Activated CD4-positive, alpha-beta memory T cell treated with anti-CD3 and anti-CD28 coated beads for 36 hours (primary cell): Measurements from ENCODE around the gene COQ9. TPM values are rescaled to one million over a fixed set of nuclear protein-coding genes. Genes with fewer than 3 reads are reported as not detected.

Experiments used
- CTCF ChIA-PET: fragments of 350-600 bp; sonication (Branson Sonifier 250); formaldehyde crosslinking; loops from one replicate; lab custom pipeline; 2021; ENCODE audit warnings: antibody characterized with exemption, inconsistent platforms; lab: Charles Lee
- POLR2A ChIA-PET: fragments of 350-600 bp; sonication (Branson Sonifier 250); formaldehyde crosslinking; loops from one replicate; lab custom pipeline; 2021; ENCODE audit warnings: antibody characterized with exemption; lab: Charles Lee
- DNase-seq: peaks from one replicate; pipeline ENCODE4 v3.0.0-alpha.2; 2020
- H3K27ac Mint-ChIP-seq: one replicate; pipeline ENCODE4 v1.8.0; 2021; ENCODE audit warnings: mixed read lengths
- H3K27me3 Mint-ChIP-seq: one replicate; pipeline ENCODE4 v1.8.0; 2021; ENCODE audit warnings: mixed read lengths
- H3K36me3 Mint-ChIP-seq: one replicate; pipeline ENCODE4 v1.8.0; 2021; ENCODE audit warnings: mixed read lengths
- H3K4me1 Mint-ChIP-seq: one replicate; pipeline ENCODE4 v1.8.0; 2021; ENCODE audit warnings: low read depth, mixed read lengths
- H3K4me3 Mint-ChIP-seq: one replicate; pipeline ENCODE4 v1.8.0; 2021; ENCODE audit warnings: mild to moderate bottlenecking, mixed read lengths
- H3K9me3 Mint-ChIP-seq: one replicate; pipeline ENCODE4 v1.8.0; 2021; ENCODE audit warnings: mixed read lengths
- intact Hi-C: fragments of 100-400 bp; cut with micrococcal nuclease; formaldehyde crosslinking; loops from one replicate; pipeline ENCODE4 v1.15.1; 2023
- total RNA-seq, 2 experiments: library from RNA; stranded (reverse); gene quantifications; one replicate each; pipeline ENCODE4 v1.2.3, GENCODE V29; 2021

Gene COQ9
- total RNA-seq, 2 experiments from 2014 or later: 29.8 to 33.0 TPM

DNA sequence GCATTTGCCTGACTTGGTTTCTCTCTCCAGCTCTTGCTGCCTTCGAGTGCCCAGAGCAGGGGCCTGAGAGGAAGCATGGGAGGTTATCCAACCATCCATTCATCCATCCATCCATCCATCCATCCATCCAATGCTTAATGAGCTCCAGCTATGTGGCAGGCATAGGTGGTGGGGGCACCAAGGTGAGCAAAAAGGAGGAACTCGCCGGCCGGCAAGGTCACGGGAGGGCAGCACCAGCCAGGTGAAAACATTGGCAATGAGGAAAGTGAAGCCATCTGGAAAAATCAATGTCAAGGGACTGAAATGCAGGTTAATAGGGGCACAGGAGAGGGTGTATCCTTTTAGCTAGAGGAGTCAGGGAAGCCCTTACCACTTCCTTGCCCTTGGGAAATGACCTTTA is 57.2 kb downstream of the COQ9 start:
- Mint-ChIP-seq H3K4me1 (peaks cover 11% of the 10 kb centered on the region), H3K27me3 (no peaks in the 10 kb centered on the region), H3K4me3 (no peak overlapping the region), H3K9me3 (no peaks in the 10 kb centered on the region), H3K36me3 (no peaks in the 10 kb centered on the region), H3K27ac (no peak overlapping the region)
- intact Hi-C loops: no loop called here
- ChIA-PET CTCF (interaction anchor here (2.3 kb wide), 1 partner anchor 15 kb away, joined by 7 read pairs; no protein-coding TSS in a partner anchor), POLR2A (no interaction called here)
- DNase-seq: no peak

DNA sequence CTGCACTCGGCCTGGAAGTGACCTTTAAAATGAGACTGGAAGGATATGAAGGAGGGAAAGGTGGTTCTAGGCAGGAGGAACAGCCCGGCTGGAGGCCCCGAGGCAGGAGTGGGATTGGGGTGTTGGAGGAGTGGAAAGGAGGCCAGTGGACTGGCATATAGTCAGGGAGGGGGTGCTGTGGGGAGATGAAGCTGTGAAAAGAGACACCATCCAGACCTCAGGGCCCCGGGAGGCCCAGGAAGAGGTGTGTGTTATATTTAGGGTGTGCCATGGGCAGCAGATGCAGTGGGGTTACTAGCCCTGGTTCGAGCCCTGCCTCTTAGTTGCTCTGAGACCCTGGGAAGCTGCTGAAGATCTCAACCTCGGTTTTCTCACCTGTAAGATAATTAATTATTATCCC is 57.9 kb downstream of the COQ9 start:
- no peaks in the 10 kb centered on the region for H3K9me3 Mint-ChIP-seq
- POLR2A ChIA-PET: no interaction called here
- no peaks in the 10 kb centered on the region for H3K27me3 Mint-ChIP-seq
- CTCF ChIA-PET: interaction anchor here (2.3 kb wide), 1 partner anchor 14 kb away, joined by 7 read pairs; no protein-coding TSS in a partner anchor
- DNase-seq: no peak
- peaks cover 11% of the 10 kb centered on the region for H3K4me1 Mint-ChIP-seq
- H3K27ac Mint-ChIP-seq: no peak overlapping the region
- intact Hi-C loops: no loop called here
- no peaks in the 10 kb centered on the region for H3K36me3 Mint-ChIP-seq
- no peak overlapping the region for H3K4me3 Mint-ChIP-seq

DNA sequence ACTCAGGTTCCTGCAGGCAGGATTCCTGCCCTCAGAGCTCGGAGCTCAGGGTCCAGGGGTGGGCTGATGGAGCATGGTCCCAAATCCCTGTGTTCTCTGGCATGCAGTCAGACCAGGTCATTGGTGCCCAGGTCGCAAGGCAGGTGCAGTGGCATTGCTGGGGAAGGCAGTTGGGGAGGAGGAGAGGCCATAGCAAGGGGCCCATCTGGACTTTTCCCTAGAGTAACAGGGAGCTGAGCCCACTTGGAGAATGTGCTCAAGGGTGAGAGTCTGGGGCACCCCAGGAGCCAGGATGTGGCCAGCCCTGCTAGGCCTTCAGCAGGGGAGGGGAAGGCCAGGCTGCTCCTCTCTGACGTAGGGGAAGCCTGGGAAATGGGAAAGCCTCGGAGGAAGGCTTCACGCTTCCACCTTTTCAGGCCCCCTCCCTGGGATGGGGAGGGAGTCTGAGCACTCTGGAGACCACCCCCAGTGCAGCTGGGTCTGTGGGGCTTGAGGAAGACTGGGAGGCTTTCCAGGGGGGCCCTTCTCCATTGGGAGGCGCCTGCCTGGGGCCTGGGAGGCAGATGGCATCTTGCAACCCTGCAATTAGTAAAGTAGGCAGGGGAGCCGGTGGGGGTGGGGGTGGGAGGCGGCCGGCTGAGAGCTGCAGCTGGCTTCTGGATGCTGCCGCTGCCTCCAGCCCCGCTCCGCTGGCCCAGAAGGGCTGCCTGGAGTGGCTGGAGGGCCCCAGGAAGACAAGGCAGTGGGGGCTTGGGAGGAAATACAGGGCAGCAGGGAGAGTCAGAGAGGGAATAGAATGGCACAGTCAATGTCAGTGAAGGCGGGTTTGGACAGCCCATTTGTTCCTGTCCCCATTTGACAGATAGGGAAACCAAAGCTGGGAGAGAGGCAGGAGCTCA is 60.1 kb downstream of the COQ9 start:
- no peak for DNase-seq
- POLR2A ChIA-PET: no interaction called here
- intact Hi-C loops: no loop called here
- Mint-ChIP-seq H3K36me3 (no peaks in the 10 kb centered on the region), H3K27me3 (no peaks in the 10 kb centered on the region), H3K4me1 (no peaks in the 10 kb centered on the region), H3K27ac (no peak overlapping the region), H3K4me3 (no peak overlapping the region), H3K9me3 (no peaks in the 10 kb centered on the region)
- CTCF ChIA-PET: interaction anchor here (1.0 kb wide), 1 partner anchor 12 kb away, joined by 3 read pairs; no protein-coding TSS in a partner anchor

DNA sequence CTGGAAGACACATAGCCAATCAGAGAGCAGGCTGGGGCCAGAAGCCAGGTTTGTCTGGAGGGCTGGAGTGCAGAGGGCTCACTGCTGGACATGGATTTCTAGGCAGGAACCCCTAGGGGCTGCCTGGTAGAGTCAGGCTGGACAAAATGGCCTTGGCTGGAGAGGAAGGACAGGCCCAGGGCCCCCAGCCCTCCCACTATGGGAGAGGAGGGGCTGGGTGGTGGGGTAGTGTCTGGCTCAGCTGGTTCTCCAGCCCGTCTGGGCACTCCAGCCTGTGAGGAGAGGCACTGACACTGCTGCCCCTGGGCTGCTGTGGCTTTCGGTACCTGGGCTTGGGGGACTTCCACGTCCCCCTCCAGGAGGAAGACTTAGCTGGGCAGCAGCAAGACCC is 60.8 kb downstream of the COQ9 start:
- Mint-ChIP-seq H3K36me3 (no peaks in the 10 kb centered on the region), H3K4me3 (no peak overlapping the region), H3K27ac (no peak overlapping the region), H3K27me3 (no peaks in the 10 kb centered on the region), H3K4me1 (no peaks in the 10 kb centered on the region), H3K9me3 (no peaks in the 10 kb centered on the region)
- intact Hi-C loops: no loop called here
- CTCF ChIA-PET: no interaction called here
- no peak for DNase-seq
- POLR2A ChIA-PET: no interaction called here

DNA sequence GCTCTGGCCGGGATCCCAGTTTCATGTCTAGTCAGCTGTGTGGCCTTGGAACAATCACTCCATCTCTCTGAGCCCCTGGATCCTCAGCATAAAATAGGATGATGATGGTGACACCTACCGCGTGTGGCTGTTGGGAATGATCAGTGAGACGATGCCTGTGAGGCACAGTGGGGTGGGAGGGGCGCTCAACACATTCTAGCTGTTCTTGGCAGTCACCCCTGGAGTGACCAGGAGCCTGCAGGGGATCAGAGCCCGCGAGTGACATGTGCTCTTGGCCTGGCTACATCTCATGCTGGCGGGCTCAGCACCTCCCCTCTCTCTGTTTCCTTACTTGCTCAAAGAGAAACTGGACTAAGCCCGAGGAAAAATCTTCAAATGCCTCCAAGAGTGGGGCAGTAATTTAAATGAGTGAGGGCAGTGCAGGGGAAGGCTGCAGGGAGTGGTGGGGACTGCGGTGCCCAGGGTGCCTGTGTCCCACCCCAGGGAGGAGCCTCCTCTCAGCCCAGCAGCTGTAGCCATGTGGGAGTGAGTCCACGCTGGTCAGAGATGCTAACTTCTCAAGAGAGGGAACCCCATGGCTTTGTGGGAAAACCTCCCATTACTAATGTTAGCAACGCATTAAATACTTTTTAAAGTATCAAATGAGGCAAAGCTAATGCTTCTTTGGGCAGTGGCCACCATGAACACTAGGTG is 62.1 kb downstream of the COQ9 start:
- ChIA-PET POLR2A (no interaction called here), CTCF (interaction anchor here (0.7 to 2.1 kb wide), 2 partner anchors 11 to 47 kb away, joined by 3 to 10 read pairs; partner anchors contain the start of gene POLR2C)
- no peak overlapping the region for H3K27ac Mint-ChIP-seq

DNA sequence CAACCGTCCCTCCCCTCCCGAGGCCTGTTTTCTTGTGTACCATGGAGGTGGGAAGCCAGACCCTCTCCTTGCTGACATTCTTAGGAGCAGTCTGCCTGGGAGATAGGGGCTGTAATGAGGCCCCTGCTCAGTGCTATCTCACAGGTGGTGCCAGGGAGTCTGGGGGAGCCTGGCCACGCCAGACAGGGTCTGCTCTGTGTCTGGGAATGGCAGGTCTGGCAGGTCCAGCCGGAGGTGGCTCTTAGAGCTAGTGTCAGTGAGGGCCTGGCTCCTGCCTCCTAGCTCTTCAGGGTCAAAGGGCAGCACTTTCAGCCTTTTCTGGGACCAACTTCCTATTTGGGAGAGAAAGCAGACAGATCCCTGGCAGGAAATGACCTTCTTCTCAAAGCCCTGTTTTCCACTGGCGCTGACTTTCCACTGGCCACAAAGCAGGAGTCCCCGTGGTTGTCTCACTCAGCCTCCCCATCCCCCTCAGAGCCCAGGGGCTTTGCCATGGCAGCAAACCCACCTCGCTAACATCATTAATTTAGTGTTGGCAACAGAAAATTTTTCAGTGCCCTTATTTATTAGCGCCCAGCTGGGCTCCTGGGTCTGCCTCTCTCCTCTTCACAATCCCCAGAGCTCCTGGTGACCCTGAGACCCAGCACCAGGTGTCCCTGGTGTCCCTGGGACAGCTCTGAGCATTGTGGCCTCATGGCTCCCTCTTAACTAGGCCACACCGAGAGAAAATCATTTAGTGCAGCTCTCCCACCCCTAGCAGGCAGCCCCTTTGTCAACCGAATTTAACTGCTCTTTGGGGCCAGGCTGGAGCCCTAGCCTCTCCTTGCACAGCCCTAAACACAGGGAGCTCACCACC is 63.0 kb downstream of the COQ9 start:
- DNase-seq: no peak
- H3K27me3 Mint-ChIP-seq: no peaks in the 10 kb centered on the region
- H3K9me3 Mint-ChIP-seq: no peaks in the 10 kb centered on the region
- no peak overlapping the region for H3K27ac Mint-ChIP-seq
- intact Hi-C loops: no loop called here
- POLR2A ChIA-PET: no interaction called here
- CTCF ChIA-PET: interaction anchor here (2.1 kb wide), 1 partner anchor 10 kb away, joined by 10 read pairs; no protein-coding TSS in a partner anchor
- no peaks in the 10 kb centered on the region for H3K4me1 Mint-ChIP-seq
- no peaks in the 10 kb centered on the region for H3K36me3 Mint-ChIP-seq
- no peak overlapping the region for H3K4me3 Mint-ChIP-seq

More for the DNA sequence above, 62.1 kb downstream of the COQ9 start:
- H3K4me1 Mint-ChIP-seq: no peaks in the 10 kb centered on the region
- DNase-seq: no peak
- no peaks in the 10 kb centered on the region for H3K36me3 Mint-ChIP-seq
- no peaks in the 10 kb centered on the region for H3K27me3 Mint-ChIP-seq
- no peaks in the 10 kb centered on the region for H3K9me3 Mint-ChIP-seq
- no peak overlapping the region for H3K4me3 Mint-ChIP-seq
- intact Hi-C loops: no loop called here

Other genes with a start within 250 kb of the COQ9 start
- gene ARL2BP, start 202.2 kb upstream of the COQ9 start, total RNA-seq: 10 to 100 TPM; 16.4 to 16.9 TPM
- gene PLLP, start 162.8 kb upstream of the COQ9 start, total RNA-seq: not detected
- 1 to 10 TPM; 1.5 to 1.7 TPM for gene CCL22, start 88.7 kb upstream of the COQ9 start, total RNA-seq
- gene CX3CL1, start 75.0 kb upstream of the COQ9 start, total RNA-seq: not detected
- 1 to 10 TPM; 1.6 to 3.1 TPM for gene CCL17, start 42.7 kb upstream of the COQ9 start, total RNA-seq
- 10 to 100 TPM; 34.8 to 38.5 TPM for gene CIAPIN1, start 94 bp upstream of the COQ9 start, total RNA-seq
- 10 to 100 TPM; 52.5 to 57.0 TPM for gene POLR2C, start 15.2 kb downstream of the COQ9 start, total RNA-seq
- 1 to 10 TPM; 5.5 to 7.1 TPM for gene DOK4, start 39.0 kb downstream of the COQ9 start, total RNA-seq
- gene CCDC102A, start 89.1 kb downstream of the COQ9 start, total RNA-seq: 1 to 10 TPM; 7.0 to 7.9 TPM
- gene ADGRG5, start 95.2 kb downstream of the COQ9 start, total RNA-seq: 1 to 10 TPM; 6.7 to 6.9 TPM
- 1 to 10 TPM; 4.7 to 6.0 TPM for gene ADGRG1, start 181.2 kb downstream of the COQ9 start, total RNA-seq
- not detected for gene ADGRG3, start 220.8 kb downstream of the COQ9 start, total RNA-seq
- gene DRC7, start 247.3 kb downstream of the COQ9 start, total RNA-seq: not detected